ENCODE results near the gene GPC5. TPM values are rescaled to one million over a fixed set of nuclear protein-coding genes. Genes with fewer than 3 reads are reported as not detected.

Gene GPC5
- total RNA-seq, 4 donors from 2014 or later: 0.47 TPM; not detected in 3

DNA sequence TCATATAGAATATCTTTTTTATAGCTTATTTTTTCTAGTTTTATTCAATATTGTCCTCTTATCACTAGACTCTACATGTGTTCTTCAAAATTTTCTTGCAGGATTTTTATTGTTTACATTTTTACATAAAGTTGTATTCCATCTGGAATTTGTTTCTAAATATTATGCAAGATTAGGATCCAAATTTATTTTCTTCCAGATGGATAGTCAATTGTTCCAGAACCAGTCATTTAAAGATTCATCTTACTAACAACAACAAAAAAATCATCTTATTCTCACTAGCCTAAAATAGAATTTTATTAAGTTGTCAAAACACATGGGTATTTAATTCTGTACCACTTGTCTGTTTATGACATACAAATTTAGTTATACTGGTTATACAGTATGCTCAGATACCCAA is 1437.8 kb downstream of the GPC5 start:
- peaks cover 0 to 3% (median 0%) of the 10 kb centered on the region in 3 donors for H3K9me3 ChIP-seq
- H3K27ac ChIP-seq: no peak overlapping the region
- ATAC-seq: no peak
- no peaks in the 10 kb centered on the region for H3K27me3 ChIP-seq
- H3K36me3 ChIP-seq: no peaks in the 10 kb centered on the region
- H3K4me1 ChIP-seq: no peaks in the 10 kb centered on the region
- no peak overlapping the region for H3K4me3 ChIP-seq
- TF ChIP-seq, protein P1, sequence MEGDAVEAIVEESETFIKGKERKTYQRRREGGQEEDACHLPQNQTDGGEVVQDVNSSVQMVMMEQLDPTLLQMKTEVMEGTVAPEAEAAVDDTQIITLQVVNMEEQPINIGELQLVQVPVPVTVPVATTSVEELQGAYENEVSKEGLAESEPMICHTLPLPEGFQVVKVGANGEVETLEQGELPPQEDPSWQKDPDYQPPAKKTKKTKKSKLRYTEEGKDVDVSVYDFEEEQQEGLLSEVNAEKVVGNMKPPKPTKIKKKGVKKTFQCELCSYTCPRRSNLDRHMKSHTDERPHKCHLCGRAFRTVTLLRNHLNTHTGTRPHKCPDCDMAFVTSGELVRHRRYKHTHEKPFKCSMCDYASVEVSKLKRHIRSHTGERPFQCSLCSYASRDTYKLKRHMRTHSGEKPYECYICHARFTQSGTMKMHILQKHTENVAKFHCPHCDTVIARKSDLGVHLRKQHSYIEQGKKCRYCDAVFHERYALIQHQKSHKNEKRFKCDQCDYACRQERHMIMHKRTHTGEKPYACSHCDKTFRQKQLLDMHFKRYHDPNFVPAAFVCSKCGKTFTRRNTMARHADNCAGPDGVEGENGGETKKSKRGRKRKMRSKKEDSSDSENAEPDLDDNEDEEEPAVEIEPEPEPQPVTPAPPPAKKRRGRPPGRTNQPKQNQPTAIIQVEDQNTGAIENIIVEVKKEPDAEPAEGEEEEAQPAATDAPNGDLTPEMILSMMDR (IDR thresholded peaks at IDR 0.05): no peak
- TF ChIP-seq POLR2AphosphoS5 (IDR thresholded peaks at IDR 0.05) (no peak), EP300 (IDR thresholded peaks at IDR 0.05) (no peak), POLR2A (IDR thresholded peaks at IDR 0.05) (no peak)

DNA sequence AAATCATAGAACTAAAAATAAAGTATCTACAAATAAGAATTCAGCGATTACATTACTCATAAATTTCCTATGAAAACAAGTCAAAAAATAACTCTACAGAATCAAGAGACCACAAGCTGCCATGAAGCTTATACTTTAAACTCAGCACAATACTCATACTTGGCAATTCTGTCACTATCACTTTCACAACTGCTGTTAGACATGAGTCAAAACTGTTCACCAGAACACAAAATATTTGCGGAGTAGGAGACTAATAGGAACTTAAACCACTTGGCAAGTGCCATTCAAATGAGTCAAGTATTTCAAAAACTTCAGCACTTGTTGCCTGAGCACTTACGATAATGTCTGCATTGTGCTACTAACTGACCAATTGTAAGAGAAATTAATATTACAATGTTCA is 1440.4 kb downstream of the GPC5 start:
- Histone ChIP-seq H3K4me1 (no peaks in the 10 kb centered on the region), H3K4me3 (no peak overlapping the region), H3K36me3 (no peaks in the 10 kb centered on the region), H3K9me3 (peaks cover 0 to 3% (median 0%) of the 10 kb centered on the region in 3 donors), H3K27ac (no peak overlapping the region), H3K27me3 (no peaks in the 10 kb centered on the region)
- TF ChIP-seq POLR2A (IDR thresholded peaks at IDR 0.05) (no peak), POLR2AphosphoS5 (IDR thresholded peaks at IDR 0.05) (no peak), EP300 (IDR thresholded peaks at IDR 0.05) (no peak)
- TF ChIP-seq, protein P1 (IDR thresholded peaks at IDR 0.05): no peak
- 69 to 80% methylated on average over 3 of the region's 3 CpGs for WGBS, 2 donors (ENCODE audit: low coverage in 1 of 2)
- ATAC-seq: no peak

DNA sequence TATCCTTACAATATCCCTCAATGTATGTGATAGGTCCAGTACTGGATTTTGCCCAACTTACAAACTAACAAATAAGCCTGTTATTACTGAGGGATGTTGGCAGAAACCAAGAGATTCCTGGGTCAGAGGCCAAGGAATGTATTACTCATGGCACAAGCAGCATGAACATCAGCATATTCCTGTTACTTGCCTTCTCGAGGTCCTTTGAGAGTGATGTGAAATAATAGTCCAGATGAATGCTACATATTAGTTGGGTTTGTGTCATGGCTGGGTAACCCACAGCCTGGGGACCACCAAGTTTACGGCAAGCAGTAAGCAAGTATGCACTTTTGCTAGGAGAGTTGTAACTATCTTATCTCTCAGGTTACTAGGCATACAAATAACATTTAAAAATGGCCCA is 1443.7 kb downstream of the GPC5 start:
- 45 to 58% methylated on average over 2 of the region's 2 CpGs for WGBS, 2 donors (ENCODE audit: low coverage in 1 of 2)
- TF ChIP-seq POLR2AphosphoS5 (IDR thresholded peaks at IDR 0.05) (no peak), POLR2A (IDR thresholded peaks at IDR 0.05) (no peak)
- TF ChIP-seq, protein P1 (IDR thresholded peaks at IDR 0.05): no peak
- Histone ChIP-seq H3K27me3 (no peaks in the 10 kb centered on the region), H3K27ac (no peak overlapping the region), H3K36me3 (no peaks in the 10 kb centered on the region), H3K4me3 (no peak overlapping the region), H3K9me3 (peaks cover 0 to 3% (median 0%) of the 10 kb centered on the region in 3 donors), H3K4me1 (no peaks in the 10 kb centered on the region)
- peak; percentile 39 for ATAC-seq

DNA sequence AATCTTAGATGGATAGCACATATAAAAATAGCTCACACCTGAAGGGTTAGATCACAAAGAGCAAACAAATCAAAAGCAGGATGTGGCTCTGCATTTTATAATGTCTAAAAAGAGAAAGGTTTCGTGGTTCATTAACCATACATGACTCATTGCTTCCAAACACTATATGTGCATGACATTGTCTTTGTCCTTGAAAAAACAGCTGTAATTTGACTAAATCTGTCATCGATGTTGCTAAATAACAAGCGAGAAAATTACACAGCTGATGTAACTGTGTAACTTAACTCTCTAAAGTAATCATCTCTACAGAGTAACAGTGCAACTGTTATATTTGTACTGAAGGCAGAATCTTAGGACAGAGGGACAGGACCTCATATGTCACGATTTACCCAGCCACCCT is 1445.1 kb downstream of the GPC5 start:
- Histone ChIP-seq H3K4me1 (no peaks in the 10 kb centered on the region), H3K4me3 (no peak overlapping the region), H3K36me3 (no peaks in the 10 kb centered on the region), H3K27ac (no peak overlapping the region), H3K9me3 (peaks cover 0 to 3% (median 0%) of the 10 kb centered on the region in 3 donors), H3K27me3 (no peaks in the 10 kb centered on the region)
- no peak for ATAC-seq
- no peak for TF ChIP-seq POLR2AphosphoS5 (IDR thresholded peaks at IDR 0.05)
- no peak for TF ChIP-seq POLR2A (IDR thresholded peaks at IDR 0.05)
- no peak for TF ChIP-seq EP300 (IDR thresholded peaks at IDR 0.05)
- TF ChIP-seq, protein P1 (IDR thresholded peaks at IDR 0.05): no peak
- 23 to 24% methylated on average over 4 of the region's 4 CpGs for WGBS, 2 donors (ENCODE audit: low coverage in 1 of 2)

DNA sequence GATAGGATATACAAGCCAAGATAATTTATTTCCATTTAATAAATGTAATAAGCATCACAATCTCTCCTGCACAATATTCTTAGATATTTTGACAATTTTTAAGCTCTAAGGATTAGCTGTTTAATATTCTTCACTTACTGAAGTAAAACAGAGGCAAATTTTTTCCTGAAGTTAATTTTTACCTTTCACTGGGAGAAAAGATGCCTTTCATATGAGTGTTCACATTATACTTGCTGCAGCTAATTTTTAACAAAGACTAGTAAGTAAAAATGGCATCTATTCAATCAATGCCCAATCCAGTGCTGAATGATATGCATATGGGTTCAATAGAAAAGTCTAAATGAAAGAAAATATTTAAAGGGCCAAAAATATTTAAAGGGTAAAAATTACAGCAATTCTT is 1451.0 kb downstream of the GPC5 start:
- Histone ChIP-seq H3K27me3 (no peaks in the 10 kb centered on the region), H3K4me1 (no peaks in the 10 kb centered on the region), H3K36me3 (no peaks in the 10 kb centered on the region), H3K9me3 (no peaks in the 10 kb centered on the region), H3K27ac (no peak overlapping the region), H3K4me3 (no peak overlapping the region)
- no peak for ATAC-seq
- no peak for TF ChIP-seq POLR2A (IDR thresholded peaks at IDR 0.05)
- TF ChIP-seq EP300 (IDR thresholded peaks at IDR 0.05): no peak
- TF ChIP-seq, protein P1 (IDR thresholded peaks at IDR 0.05): no peak
- no peak for TF ChIP-seq POLR2AphosphoS5 (IDR thresholded peaks at IDR 0.05)
